Astrocyte (in vitro differentiated cells and primary cell): ENCODE measurements around the gene TFAP2D.

Source experiments
- CTCF ChIP-seq: IDR thresholded peaks from 2 replicates; pipeline ENCODE4 v1.5.1; 2011; ENCODE audit warnings: low read depth, mild to moderate bottlenecking, inconsistent platforms, low read length, moderate library complexity; ENCODE audit not compliant: insufficient read depth
- EZH2 ChIP-seq: IDR thresholded peaks from 2 replicates; pipeline ENCODE4 v1.6.1; 2012; ENCODE audit warnings: mild to moderate bottlenecking, low read length, inconsistent platforms; ENCODE audit not compliant: insufficient read depth

GRCh38 chr6:50807035-50807434 is 93.7 kb downstream of the TFAP2D start:
- no peak for TF ChIP-seq CTCF
- no peak for TF ChIP-seq EZH2
